CD4-positive, alpha-beta T cell (primary cell): ENCODE measurements around the gene MB21D2. TPM values are rescaled to one million over a fixed set of nuclear protein-coding genes. Genes with fewer than 3 reads are reported as not detected.

Experiments used
- ATAC-seq: fragments of 200-7000 bp; cut with Tn5 transposase; one replicate; pipeline ENCODE4 v1.10.0; 2022; ENCODE audit warnings: mild to moderate bottlenecking; ENCODE audit not compliant: poor library complexity
- CTCF ChIA-PET: fragments of 350-600 bp; sonication (Branson Sonifier 250); formaldehyde crosslinking; loops from one replicate; lab custom pipeline; 2021; ENCODE audit warnings: antibody characterized with exemption, inconsistent platforms; lab: Charles Lee
- POLR2A ChIA-PET: fragments of 350-600 bp; sonication (Branson Sonifier 250); formaldehyde crosslinking; loops from one replicate; lab custom pipeline; 2021; ENCODE audit warnings: antibody characterized with exemption, inconsistent platforms; lab: Charles Lee
- DNase-seq, 14 experiments: peaks; one replicate each; pipeline ENCODE4 v3.0.0-alpha.2; 2013 to 2020; ENCODE audit warnings: mixed read lengths in 2 of 14
- H3K27ac ChIP-seq, 2 donors: one replicate each; pipeline versions ENCODE4 v1.5.1 to v1.7.0; 2013; ENCODE audit warnings: low read length in 2 of 2, low read depth in 1 of 2, mild to moderate bottlenecking in 1 of 2
- H3K27me3 ChIP-seq, 2 experiments: 1 replicate in 1 of 2; 2 replicates in 1 of 2; pipeline versions ENCODE4 v1.6.1 to v1.7.0; 2013; ENCODE audit warnings: low read length in 2 of 2, control low read depth in 1 of 2, mild to moderate bottlenecking in 1 of 2, moderate library complexity in 1 of 2; ENCODE audit not compliant: insufficient read depth in 2 of 2, control insufficient read depth in 1 of 2
- H3K36me3 ChIP-seq: one replicate; pipeline ENCODE4 v1.6.1; 2013; ENCODE audit warnings: low read length, control low read depth; ENCODE audit not compliant: insufficient read depth
- H3K4me1 ChIP-seq: one replicate; pipeline ENCODE4 v1.6.1; 2013; ENCODE audit warnings: low read length, control low read depth; ENCODE audit not compliant: insufficient read depth
- H3K4me3 ChIP-seq: one replicate; pipeline ENCODE4 v1.5.1; 2013; ENCODE audit warnings: mild to moderate bottlenecking, low read length, moderate library complexity
- H3K9me3 ChIP-seq, 2 experiments: 1 replicate in 1 of 2; 2 replicates in 1 of 2; pipeline versions ENCODE4 v1.6.1 to v1.7.0; 2013; ENCODE audit warnings: low read length in 2 of 2, mild to moderate bottlenecking in 2 of 2, control low read depth in 1 of 2, moderate library complexity in 1 of 2; ENCODE audit not compliant: control insufficient read depth in 1 of 2, insufficient read depth in 1 of 2
- H3K27ac Mint-ChIP-seq: one replicate; pipeline ENCODE4 v1.8.0; 2020; ENCODE audit warnings: mixed read lengths
- H3K27me3 Mint-ChIP-seq: one replicate; pipeline ENCODE4 v1.8.0; 2021; ENCODE audit warnings: mixed read lengths
- H3K36me3 Mint-ChIP-seq: one replicate; pipeline ENCODE4 v1.8.0; 2021; ENCODE audit warnings: low read depth, mixed read lengths
- H3K4me1 Mint-ChIP-seq: one replicate; pipeline ENCODE4 v1.8.0; 2021; ENCODE audit warnings: low read depth, mixed read lengths
- H3K4me3 Mint-ChIP-seq: one replicate; pipeline ENCODE4 v1.8.0; 2020; ENCODE audit warnings: mild to moderate bottlenecking, mixed read lengths
- H3K9me3 Mint-ChIP-seq: one replicate; pipeline ENCODE4 v1.8.0; 2020; ENCODE audit warnings: mixed read lengths
- CTCF ChIP-seq: fragments of 200-600 bp; IDR thresholded peaks from one replicate; pipeline ENCODE4 v1.8.0; 2022; ENCODE audit warnings: antibody characterized with exemption, mild to moderate bottlenecking
- intact Hi-C, 2 experiments: fragments of 100-400 bp; cut with DNase I in 1 of 2; cut with micrococcal nuclease in 1 of 2; formaldehyde crosslinking; loops; one replicate each; pipeline versions ENCODE4 v1.15.1 to v1.9.0; 2023 to 2025; cut with DNase I, micrococcal nuclease
- total RNA-seq, 174 experiments: library from RNA in 2 of 174; stranded (reverse) in 2 of 174; gene quantifications; one replicate each; pipeline ENCODE4 v1.2.3 and lab custom pipeline; 2021 to 2026

The MB21D2 gene
- total RNA-seq, 2 experiments from 2014 or later, result 0.77 to 0.78 TPM

GRCh38 chr3:192812743-192813383, 104.8 kb downstream of the MB21D2 start:
- POLR2A ChIA-PET, result no interaction called here
- Histone ChIP-seq H3K4me3 (no peak overlapping the region), H3K9me3 (no peaks in the 10 kb centered on the region), H3K27me3 (no peaks in the 10 kb centered on the region), H3K4me1 (peaks cover 5% of the 10 kb centered on the region), H3K27ac (no peak overlapping the region), H3K36me3 (no peaks in the 10 kb centered on the region)
- Mint-ChIP-seq H3K9me3 (no peaks in the 10 kb centered on the region), H3K27ac (no peak overlapping the region), H3K36me3 (no peaks in the 10 kb centered on the region), H3K4me1 (no peaks in the 10 kb centered on the region), H3K27me3 (peaks cover 16% of the 10 kb centered on the region), H3K4me3 (no peak overlapping the region)
- intact Hi-C loops, result loop anchor here in 1 of 2 experiments (10.0 kb wide), 1 partner anchor 1502 kb away; no protein-coding TSS in a partner anchor
- no peak for TF ChIP-seq CTCF
- ATAC-seq, result no peak
- peak in 4 of 14 experiments; percentile 7 to 40 (median 25) for DNase-seq
- CTCF ChIA-PET, result interaction anchor here (1.4 to 3.1 kb wide), 2 partner anchors 215 to 229 kb away, joined by 3 to 14 read pairs; no protein-coding TSS in a partner anchor

GRCh38 chr3:192805711-192806110, 111.9 kb downstream of the MB21D2 start:
- H3K27ac Mint-ChIP-seq, result no peak overlapping the region
- no peaks in the 10 kb centered on the region for H3K9me3 Mint-ChIP-seq
- Histone ChIP-seq H3K9me3 (no peaks in the 10 kb centered on the region), H3K4me1 (no peaks in the 10 kb centered on the region), H3K27ac (no peak overlapping the region), H3K36me3 (no peaks in the 10 kb centered on the region), H3K27me3 (no peaks in the 10 kb centered on the region), H3K4me3 (no peak overlapping the region)
- TF ChIP-seq CTCF, result no peak
- H3K4me3 Mint-ChIP-seq, result no peak overlapping the region
- CTCF ChIA-PET, result no interaction called here
- peaks cover 6% of the 10 kb centered on the region for H3K27me3 Mint-ChIP-seq
- no peaks in the 10 kb centered on the region for H3K4me1 Mint-ChIP-seq
- ATAC-seq (no peak), DNase-seq (no peak)
- no peaks in the 10 kb centered on the region for H3K36me3 Mint-ChIP-seq
- intact Hi-C loops, result loop anchor here in 1 of 2 experiments (10.0 kb wide), 1 partner anchor 241 kb away; no protein-coding TSS in a partner anchor
- POLR2A ChIA-PET, result no interaction called here

- ChIA-PET CTCF (no interaction called here), POLR2A (no interaction called here)
- Mint-ChIP-seq H3K9me3 (no peaks in the 10 kb centered on the region), H3K4me1 (no peaks in the 10 kb centered on the region), H3K27ac (no peak overlapping the region), H3K4me3 (no peak overlapping the region), H3K27me3 (peaks cover 4% of the 10 kb centered on the region), H3K36me3 (no peaks in the 10 kb centered on the region)
- no peak overlapping the region for H3K4me3 ChIP-seq
- H3K9me3 ChIP-seq, result no peaks in the 10 kb centered on the region
- no peaks in the 10 kb centered on the region for H3K36me3 ChIP-seq
- intact Hi-C loops, result loop anchor here in 1 of 2 experiments (5.0 to 10.0 kb wide), 2 partner anchors 240 to 337 kb away; no protein-coding TSS in a partner anchor
- ATAC-seq, result no peak
- no peaks in the 10 kb centered on the region for H3K27me3 ChIP-seq
- DNase-seq, result no peak
- no peaks in the 10 kb centered on the region for H3K4me1 ChIP-seq
- H3K27ac ChIP-seq, result no peak overlapping the region
- TF ChIP-seq CTCF, result no peak
These were observed 113.2 kb downstream of the MB21D2 start for GRCh38 chr3:192804502-192804901.
